A549 (cell line): ENCODE measurements around the gene ZNF536.

Experiments used
- BHLHE40 ChIP-seq: IDR thresholded peaks from 2 replicates; pipeline ENCODE4 v1.6.1; 2012; ENCODE audit warnings: low read depth, low read length, inconsistent platforms
- CBX8 ChIP-seq: fragments of 200-600 bp; sonication (generic); IDR thresholded peaks from 2 replicates; pipeline ENCODE4 v1.6.1; 2016
- CEBPB ChIP-seq, 2 experiments: fragments of >200 bp in 1 of 2; sonication (Bioruptor Twin) in 1 of 2; formaldehyde crosslinking in 1 of 2; IDR thresholded peaks; 2 replicates each; pipeline ENCODE4 v1.6.1; 2012 to 2016
- ESRRA ChIP-seq: fragments of 150-350 bp; IDR thresholded peaks from 2 replicates; pipeline ENCODE4 v1.6.1; 2014; ENCODE audit warnings: mild to moderate bottlenecking, low read length, borderline replicate concordance
- HOXA7 ChIP-seq: fragments of 250-450 bp; sonication (Bioruptor Pico); IDR thresholded peaks from 2 replicates; pipeline ENCODE4 v1.5.0; 2020; ENCODE audit warnings: mild to moderate bottlenecking, moderate library complexity
- MYC ChIP-seq: IDR thresholded peaks from 2 replicates; pipeline ENCODE4 v1.6.1; 2012; ENCODE audit warnings: mild to moderate bottlenecking, inconsistent platforms, low read length, improper control_type of control experiment, borderline replicate concordance
- NR3C1 ChIP-seq: fragments of >200 bp; sonication (Bioruptor Twin); formaldehyde crosslinking; IDR thresholded peaks from 3 replicates; pipeline ENCODE4 v1.6.1; 2017
- PBX3 ChIP-seq: IDR thresholded peaks from 2 replicates; pipeline ENCODE4 v1.6.1; 2012
- POLR2A ChIP-seq: IDR thresholded peaks from 2 replicates; pipeline ENCODE4 v1.6.1; 2012; ENCODE audit warnings: mild to moderate bottlenecking, low read length
- SMC3 ChIP-seq: fragments of >200 bp; sonication (Bioruptor Twin); formaldehyde crosslinking; IDR thresholded peaks from 3 replicates; pipeline ENCODE4 v1.6.1; 2018; ENCODE audit warnings: inconsistent platforms
- USF2 ChIP-seq: fragments of 450-650 bp; IDR thresholded peaks from 2 replicates; pipeline ENCODE4 v1.6.1; 2014; ENCODE audit warnings: antibody characterized with exemption
- TF ChIP-seq, protein P1 (sequence below): fragments of >200 bp; sonication (Bioruptor Twin); formaldehyde crosslinking; IDR thresholded peaks from 3 replicates; pipeline ENCODE4 v1.5.1; 2016
- TF ChIP-seq, protein P2 (sequence below): fragments of 200-600 bp; sonication (generic); IDR thresholded peaks from 2 replicates; pipeline ENCODE4 v1.6.1; 2016; ENCODE audit warnings: antibody characterized with exemption, mild to moderate bottlenecking, moderate library complexity

- TF ChIP-seq, protein P1, sequence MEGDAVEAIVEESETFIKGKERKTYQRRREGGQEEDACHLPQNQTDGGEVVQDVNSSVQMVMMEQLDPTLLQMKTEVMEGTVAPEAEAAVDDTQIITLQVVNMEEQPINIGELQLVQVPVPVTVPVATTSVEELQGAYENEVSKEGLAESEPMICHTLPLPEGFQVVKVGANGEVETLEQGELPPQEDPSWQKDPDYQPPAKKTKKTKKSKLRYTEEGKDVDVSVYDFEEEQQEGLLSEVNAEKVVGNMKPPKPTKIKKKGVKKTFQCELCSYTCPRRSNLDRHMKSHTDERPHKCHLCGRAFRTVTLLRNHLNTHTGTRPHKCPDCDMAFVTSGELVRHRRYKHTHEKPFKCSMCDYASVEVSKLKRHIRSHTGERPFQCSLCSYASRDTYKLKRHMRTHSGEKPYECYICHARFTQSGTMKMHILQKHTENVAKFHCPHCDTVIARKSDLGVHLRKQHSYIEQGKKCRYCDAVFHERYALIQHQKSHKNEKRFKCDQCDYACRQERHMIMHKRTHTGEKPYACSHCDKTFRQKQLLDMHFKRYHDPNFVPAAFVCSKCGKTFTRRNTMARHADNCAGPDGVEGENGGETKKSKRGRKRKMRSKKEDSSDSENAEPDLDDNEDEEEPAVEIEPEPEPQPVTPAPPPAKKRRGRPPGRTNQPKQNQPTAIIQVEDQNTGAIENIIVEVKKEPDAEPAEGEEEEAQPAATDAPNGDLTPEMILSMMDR, result no peak
- TF ChIP-seq HOXA7 (CRISPR knock-in tag) (no peak), BHLHE40 (no peak), POLR2A (no peak), SMC3 (no peak), MYC (no peak), CBX8 (no peak), CEBPB (IDR thresholded peaks at IDR 0.05) (no peak), PBX3 (no peak), USF2 (no peak), NR3C1 (no peak), ESRRA (no peak)
- TF ChIP-seq, protein P2, sequence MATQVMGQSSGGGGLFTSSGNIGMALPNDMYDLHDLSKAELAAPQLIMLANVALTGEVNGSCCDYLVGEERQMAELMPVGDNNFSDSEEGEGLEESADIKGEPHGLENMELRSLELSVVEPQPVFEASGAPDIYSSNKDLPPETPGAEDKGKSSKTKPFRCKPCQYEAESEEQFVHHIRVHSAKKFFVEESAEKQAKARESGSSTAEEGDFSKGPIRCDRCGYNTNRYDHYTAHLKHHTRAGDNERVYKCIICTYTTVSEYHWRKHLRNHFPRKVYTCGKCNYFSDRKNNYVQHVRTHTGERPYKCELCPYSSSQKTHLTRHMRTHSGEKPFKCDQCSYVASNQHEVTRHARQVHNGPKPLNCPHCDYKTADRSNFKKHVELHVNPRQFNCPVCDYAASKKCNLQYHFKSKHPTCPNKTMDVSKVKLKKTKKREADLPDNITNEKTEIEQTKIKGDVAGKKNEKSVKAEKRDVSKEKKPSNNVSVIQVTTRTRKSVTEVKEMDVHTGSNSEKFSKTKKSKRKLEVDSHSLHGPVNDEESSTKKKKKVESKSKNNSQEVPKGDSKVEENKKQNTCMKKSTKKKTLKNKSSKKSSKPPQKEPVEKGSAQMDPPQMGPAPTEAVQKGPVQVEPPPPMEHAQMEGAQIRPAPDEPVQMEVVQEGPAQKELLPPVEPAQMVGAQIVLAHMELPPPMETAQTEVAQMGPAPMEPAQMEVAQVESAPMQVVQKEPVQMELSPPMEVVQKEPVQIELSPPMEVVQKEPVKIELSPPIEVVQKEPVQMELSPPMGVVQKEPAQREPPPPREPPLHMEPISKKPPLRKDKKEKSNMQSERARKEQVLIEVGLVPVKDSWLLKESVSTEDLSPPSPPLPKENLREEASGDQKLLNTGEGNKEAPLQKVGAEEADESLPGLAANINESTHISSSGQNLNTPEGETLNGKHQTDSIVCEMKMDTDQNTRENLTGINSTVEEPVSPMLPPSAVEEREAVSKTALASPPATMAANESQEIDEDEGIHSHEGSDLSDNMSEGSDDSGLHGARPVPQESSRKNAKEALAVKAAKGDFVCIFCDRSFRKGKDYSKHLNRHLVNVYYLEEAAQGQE, result no peak
These were observed 195.5 kb downstream of the ZNF536 start for GRCh38 chr19:30567536-30568232.
